ENCODE measurements around the gene EEF2.
A peak's percentile ranks its signal among the peaks of the same experiment; 100 is the strongest.

GRCh38 chr19:3969435-3970312 lies 15.6 kb downstream of the EEF2 start:
- TF ChIP-seq CTCF (IDR thresholded peaks at IDR 0.05) (peak in 1 of 6 experiments; percentile 22), POLR2A (IDR thresholded peaks at IDR 0.05) (peak in 2 of 4 donors; percentile 15 to 50)
